ENCODE results near the gene POFUT2. TPM values are rescaled to one million over a fixed set of nuclear protein-coding genes. Genes with fewer than 3 reads are reported as not detected.
A peak's percentile ranks its signal among the peaks of the same experiment; 100 is the strongest.

Gene POFUT2
- total and polyA plus RNA-seq, 7 donors, result 2.5 to 31.3 (median 18.9) TPM

DNA sequence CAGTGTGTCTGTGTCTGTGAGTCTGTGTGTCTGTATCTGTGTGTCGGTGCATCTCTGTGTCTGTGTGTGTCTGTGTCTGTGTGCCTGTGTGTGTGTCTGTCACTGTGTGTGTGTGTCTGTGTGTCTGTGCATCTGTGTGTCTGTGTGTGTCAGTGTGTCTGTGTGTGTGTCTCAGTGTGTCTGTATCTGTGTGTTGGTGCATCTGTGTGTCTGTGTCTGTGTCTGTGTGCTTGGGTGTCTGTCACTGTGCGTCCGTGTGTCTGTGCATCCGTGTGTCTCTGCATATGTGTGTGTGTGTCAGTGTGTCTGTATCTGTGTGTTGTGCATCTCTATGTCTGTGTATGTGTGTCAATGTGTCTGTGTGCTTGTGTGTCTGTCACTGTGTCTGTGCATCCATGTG is 44.7 kb upstream of the POFUT2 start:
- no peaks in the 10 kb centered on the region for H3K27me3 ChIP-seq
- H3K9me3 ChIP-seq, result no peaks in the 10 kb centered on the region
- H3K36me3 ChIP-seq, result no peaks in the 10 kb centered on the region
- 86 to 91% methylated on average over 4 of the region's 4 CpGs for WGBS, 2 donors
- H3K27ac ChIP-seq, result no peak overlapping the region
- TF ChIP-seq POLR2AphosphoS5 (IDR thresholded peaks at IDR 0.05) (no peak), EP300 (IDR thresholded peaks at IDR 0.05) (no peak), POLR2A (IDR thresholded peaks at IDR 0.05) (no peak), CTCF (IDR thresholded peaks at IDR 0.05) (no peak)
- intact Hi-C loops (cut with DNase I), result no loop called here
- DNase-seq, result peak; percentile 13
- H3K4me1 ChIP-seq, result peaks cover 0 to 24% (median 22%) of the 10 kb centered on the region in 4 donors
- no peak overlapping the region for H3K4me3 ChIP-seq

GRCh38 chr21:45331531-45332147 is 43.9 kb upstream of the POFUT2 start:
- peak; percentile 61 for DNase-seq

DNA sequence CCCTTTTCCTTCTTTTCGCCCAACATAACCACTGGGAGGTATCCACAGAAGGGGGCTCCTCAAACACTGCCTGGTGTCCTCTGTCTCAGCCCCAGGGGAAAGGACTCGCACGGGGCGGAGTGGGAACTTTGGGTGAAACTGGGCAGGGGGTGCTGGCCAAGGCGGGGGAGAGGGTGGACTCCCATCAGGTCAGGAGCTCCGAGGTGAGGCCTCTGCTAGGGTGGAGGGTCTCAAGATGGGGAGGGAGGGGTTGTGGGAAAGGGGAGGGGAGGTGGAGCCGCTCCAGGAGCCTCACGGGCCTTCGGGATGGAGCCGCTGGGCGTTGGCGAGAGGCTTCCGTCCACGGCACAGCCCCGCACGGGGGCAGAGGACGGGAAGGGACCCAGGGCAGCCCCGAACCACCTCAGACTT is 43.2 kb upstream of the POFUT2 start:
- Histone ChIP-seq H3K27me3 (no peaks in the 10 kb centered on the region), H3K27ac (peak overlapping the region; percentile 63 to 80 (median 72)), H3K9me3 (no peaks in the 10 kb centered on the region), H3K4me1 (peaks cover 0 to 24% (median 18%) of the 10 kb centered on the region in 4 donors), H3K36me3 (no peaks in the 10 kb centered on the region), H3K4me3 (no peak overlapping the region)
- TF ChIP-seq POLR2AphosphoS5 (IDR thresholded peaks at IDR 0.05) (no peak), CTCF (IDR thresholded peaks at IDR 0.05) (no peak), EP300 (IDR thresholded peaks at IDR 0.05) (no peak), POLR2A (IDR thresholded peaks at IDR 0.05) (no peak)
- intact Hi-C loops (cut with DNase I), result no loop called here
- peak; percentile 63 for DNase-seq
- 93% methylated on average over 18 of the region's 18 CpGs for WGBS, 2 donors

More at GRCh38 chr21:45331531-45332147, 43.9 kb upstream of the POFUT2 start:
- peaks cover 0 to 24% (median 19%) of the 10 kb centered on the region in 4 donors for H3K4me1 ChIP-seq
- WGBS, 2 donors, result 74 to 78% methylated on average over 17 of the region's 17 CpGs
- intact Hi-C loops (cut with DNase I), result no loop called here
- no peaks in the 10 kb centered on the region for H3K36me3 ChIP-seq
- no peak overlapping the region for H3K4me3 ChIP-seq
- no peak for TF ChIP-seq POLR2A (IDR thresholded peaks at IDR 0.05)
- TF ChIP-seq EP300 (IDR thresholded peaks at IDR 0.05), result no peak
- TF ChIP-seq CTCF (IDR thresholded peaks at IDR 0.05), result no peak
- TF ChIP-seq POLR2AphosphoS5 (IDR thresholded peaks at IDR 0.05), result no peak
- H3K27me3 ChIP-seq, result no peaks in the 10 kb centered on the region
- no peaks in the 10 kb centered on the region for H3K9me3 ChIP-seq
- no peak overlapping the region for H3K27ac ChIP-seq

DNA sequence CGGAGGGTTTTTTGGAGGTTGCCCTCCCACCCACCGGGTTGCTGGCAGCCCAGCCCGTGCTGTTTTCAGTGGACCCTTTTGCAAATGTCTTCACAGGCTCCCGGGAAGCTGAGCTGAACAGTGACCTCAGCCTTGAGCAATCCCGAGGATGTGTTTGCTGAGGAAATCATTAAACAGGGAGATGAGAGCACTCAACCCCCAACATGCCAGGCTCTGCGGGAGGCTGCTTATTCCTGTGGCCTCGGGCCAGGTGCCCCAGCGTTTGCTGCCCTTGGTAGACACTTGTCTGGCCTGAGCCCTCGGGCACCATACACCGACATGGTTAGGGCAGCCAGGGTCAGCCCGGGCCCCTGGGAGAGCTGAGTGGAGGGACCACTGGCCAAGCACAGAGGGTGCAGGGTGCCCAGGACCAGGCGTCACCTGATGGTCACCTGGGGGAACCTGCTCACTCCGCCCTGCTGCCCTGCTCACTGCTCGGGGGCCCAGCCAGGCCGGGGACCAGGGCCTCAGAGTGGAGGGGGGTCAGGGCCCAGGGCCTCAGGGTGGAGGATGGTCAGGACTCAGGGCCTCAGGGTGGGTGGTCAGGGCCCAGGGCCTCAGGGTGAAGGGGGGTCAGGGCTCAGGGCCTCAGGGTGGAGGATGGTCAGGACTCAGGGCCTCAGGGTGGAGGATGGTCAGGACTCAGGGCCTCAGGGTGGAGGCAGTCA is 42.5 kb upstream of the POFUT2 start:
- H3K27me3 ChIP-seq, result no peaks in the 10 kb centered on the region
- peak; percentile 81 for DNase-seq
- peak overlapping the region; percentile 63 to 80 (median 72) for H3K27ac ChIP-seq
- 14 to 54% methylated on average over 15 of the region's 15 CpGs for whole genome bisulfite sequencing, 2 donors
- peaks cover 0 to 24% (median 18%) of the 10 kb centered on the region in 4 donors for H3K4me1 ChIP-seq
- H3K36me3 ChIP-seq, result no peaks in the 10 kb centered on the region
- no peak for TF ChIP-seq EP300 (IDR thresholded peaks at IDR 0.05)
- no peak for TF ChIP-seq POLR2AphosphoS5 (IDR thresholded peaks at IDR 0.05)
- TF ChIP-seq POLR2A (IDR thresholded peaks at IDR 0.05), result no peak
- TF ChIP-seq CTCF (IDR thresholded peaks at IDR 0.05), result no peak
- intact Hi-C loops (cut with DNase I), result no loop called here
- H3K9me3 ChIP-seq, result no peaks in the 10 kb centered on the region
- H3K4me3 ChIP-seq, result no peak overlapping the region

Measured in sigmoid colon (tissue), 7 donors.